ENCODE data around the gene ESR2. TPM values are rescaled to one million over a fixed set of nuclear protein-coding genes. Genes with fewer than 3 reads are reported as not detected.

Gene ESR2
- total RNA-seq, 1 donor from 2014 or later, result 0.16 TPM

DNA sequence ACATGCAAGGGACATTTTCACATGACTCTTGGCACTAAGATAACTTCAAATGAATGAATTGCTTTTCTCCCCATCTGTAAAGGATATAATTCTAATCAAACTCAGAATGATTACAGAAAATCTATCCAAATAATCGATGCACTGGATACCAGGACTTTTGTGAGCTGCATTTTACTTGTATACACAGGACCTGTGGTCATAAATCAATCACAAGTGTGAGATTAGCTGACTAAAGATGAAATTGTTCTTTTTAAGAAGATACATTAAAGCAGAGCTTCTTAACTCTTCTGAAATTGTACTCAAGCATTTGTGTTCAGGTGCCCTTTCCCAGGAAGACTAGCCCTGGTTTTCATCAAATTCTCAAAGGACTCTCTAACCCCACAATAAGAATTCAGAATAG is 66.3 kb downstream of the ESR2 start:
- Histone ChIP-seq H3K9ac (ENCODE audit: low read length) (no peak overlapping the region), H3K27ac (ENCODE audit: low read depth, low read length) (no peak overlapping the region), H3K9me3 (ENCODE audit: insufficient read depth, low read depth, low read length) (no peaks in the 10 kb centered on the region), H3K4me2 (ENCODE audit: low read length) (no peak overlapping the region), H2AFZ (ENCODE audit: low read depth, low read length) (no peak overlapping the region), H3K27me3 (ENCODE audit: insufficient read depth, low read length) (no peaks in the 10 kb centered on the region), H3K36me3 (ENCODE audit: insufficient read depth, low read length) (no peaks in the 10 kb centered on the region), H3K4me3 (ENCODE audit: insufficient read depth, low read depth, low read length) (no peak overlapping the region), H3K4me1 (ENCODE audit: insufficient read depth, low read length) (peaks cover 10% of the 10 kb centered on the region), H4K20me1 (ENCODE audit: insufficient read depth, low read length) (no peaks in the 10 kb centered on the region), H3K79me2 (ENCODE audit: insufficient read depth, low read length) (no peaks in the 10 kb centered on the region)
- H3K4me3 Mint-ChIP-seq (ENCODE audit: unreplicated experiment), result no peak overlapping the region
- DNase-seq (ENCODE audit: low read depth) (no peak), FAIRE-seq (no peak)
- TF ChIP-seq EZH2 (IDR thresholded peaks at IDR 0.05; ENCODE audit: insufficient read depth, low read length), result no peak
- TF ChIP-seq, protein P1, sequence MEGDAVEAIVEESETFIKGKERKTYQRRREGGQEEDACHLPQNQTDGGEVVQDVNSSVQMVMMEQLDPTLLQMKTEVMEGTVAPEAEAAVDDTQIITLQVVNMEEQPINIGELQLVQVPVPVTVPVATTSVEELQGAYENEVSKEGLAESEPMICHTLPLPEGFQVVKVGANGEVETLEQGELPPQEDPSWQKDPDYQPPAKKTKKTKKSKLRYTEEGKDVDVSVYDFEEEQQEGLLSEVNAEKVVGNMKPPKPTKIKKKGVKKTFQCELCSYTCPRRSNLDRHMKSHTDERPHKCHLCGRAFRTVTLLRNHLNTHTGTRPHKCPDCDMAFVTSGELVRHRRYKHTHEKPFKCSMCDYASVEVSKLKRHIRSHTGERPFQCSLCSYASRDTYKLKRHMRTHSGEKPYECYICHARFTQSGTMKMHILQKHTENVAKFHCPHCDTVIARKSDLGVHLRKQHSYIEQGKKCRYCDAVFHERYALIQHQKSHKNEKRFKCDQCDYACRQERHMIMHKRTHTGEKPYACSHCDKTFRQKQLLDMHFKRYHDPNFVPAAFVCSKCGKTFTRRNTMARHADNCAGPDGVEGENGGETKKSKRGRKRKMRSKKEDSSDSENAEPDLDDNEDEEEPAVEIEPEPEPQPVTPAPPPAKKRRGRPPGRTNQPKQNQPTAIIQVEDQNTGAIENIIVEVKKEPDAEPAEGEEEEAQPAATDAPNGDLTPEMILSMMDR (IDR thresholded peaks at IDR 0.05; ENCODE audit: insufficient read depth, low read depth, low read length), result no peak
- no peak overlapping the region for H3K27ac Mint-ChIP-seq (ENCODE audit: unreplicated experiment)
- H3K27me3 Mint-ChIP-seq (ENCODE audit: low read depth, unreplicated experiment), result peaks cover 2% of the 10 kb centered on the region
- no peaks in the 10 kb centered on the region for H3K9me3 Mint-ChIP-seq (ENCODE audit: unreplicated experiment)
- peaks cover 13% of the 10 kb centered on the region for H3K4me1 Mint-ChIP-seq (ENCODE audit: low read depth, unreplicated experiment)
- no peaks in the 10 kb centered on the region for H3K36me3 Mint-ChIP-seq (ENCODE audit: low read depth, unreplicated experiment)

DNA sequence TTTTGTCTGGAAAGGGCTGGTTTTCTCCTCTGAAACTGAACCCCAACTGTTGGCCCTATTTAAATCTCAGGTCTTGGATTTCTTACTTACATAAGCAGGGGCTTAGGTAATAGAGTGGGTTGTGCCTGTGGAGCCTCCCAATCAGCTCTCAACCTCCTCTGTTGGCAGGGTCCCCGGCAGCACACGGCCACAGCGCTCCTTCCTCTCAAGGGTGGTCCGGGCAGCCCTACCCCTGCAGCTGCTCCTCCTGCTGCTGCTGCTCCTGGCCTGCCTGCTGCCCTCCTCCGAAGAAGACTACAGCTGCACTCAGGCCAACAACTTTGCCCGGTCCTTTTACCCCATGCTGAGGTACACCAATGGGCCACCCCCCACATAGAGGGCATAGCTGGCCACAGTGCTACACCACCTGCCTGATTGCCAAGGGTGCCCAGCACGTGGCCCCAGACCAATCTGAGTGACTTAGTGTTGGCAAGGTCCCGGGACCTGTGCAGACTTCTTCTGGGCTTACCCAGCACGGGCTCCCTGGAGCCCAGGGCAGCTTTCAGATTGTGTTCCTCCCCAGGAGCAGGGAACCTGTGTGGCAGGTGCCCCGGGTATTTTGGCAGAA is 68.9 kb downstream of the ESR2 start:
- DNase-seq (ENCODE audit: low read depth) (no peak), FAIRE-seq (no peak)
- no peaks in the 10 kb centered on the region for H3K4me1 ChIP-seq (ENCODE audit: insufficient read depth, low read length)
- no peaks in the 10 kb centered on the region for H3K36me3 ChIP-seq (ENCODE audit: insufficient read depth, low read length)
- H3K4me2 ChIP-seq (ENCODE audit: low read length), result no peak overlapping the region
- TF ChIP-seq, protein P1 (IDR thresholded peaks at IDR 0.05; ENCODE audit: insufficient read depth, low read depth, low read length), result no peak
- no peak for TF ChIP-seq EZH2 (IDR thresholded peaks at IDR 0.05; ENCODE audit: insufficient read depth, low read length)
- no peaks in the 10 kb centered on the region for H3K9me3 ChIP-seq (ENCODE audit: insufficient read depth, low read depth, low read length)
- H3K9me3 Mint-ChIP-seq (ENCODE audit: unreplicated experiment), result no peaks in the 10 kb centered on the region
- H3K27me3 Mint-ChIP-seq (ENCODE audit: low read depth, unreplicated experiment), result peaks cover 4% of the 10 kb centered on the region
- H3K4me1 Mint-ChIP-seq (ENCODE audit: low read depth, unreplicated experiment), result no peaks in the 10 kb centered on the region
- H3K27me3 ChIP-seq (ENCODE audit: insufficient read depth, low read length), result no peaks in the 10 kb centered on the region
- H3K36me3 Mint-ChIP-seq (ENCODE audit: low read depth, unreplicated experiment), result no peaks in the 10 kb centered on the region
- H3K9ac ChIP-seq (ENCODE audit: low read length), result no peak overlapping the region
- no peak overlapping the region for H3K27ac Mint-ChIP-seq (ENCODE audit: unreplicated experiment)
- no peak overlapping the region for H3K4me3 ChIP-seq (ENCODE audit: insufficient read depth, low read depth, low read length)
- no peak overlapping the region for H3K27ac ChIP-seq (ENCODE audit: low read depth, low read length)
- H4K20me1 ChIP-seq (ENCODE audit: insufficient read depth, low read length), result no peaks in the 10 kb centered on the region
- no peak overlapping the region for H3K4me3 Mint-ChIP-seq (ENCODE audit: unreplicated experiment)
- H2AFZ ChIP-seq (ENCODE audit: low read depth, low read length), result no peak overlapping the region
- H3K79me2 ChIP-seq (ENCODE audit: insufficient read depth, low read length), result no peaks in the 10 kb centered on the region

DNA sequence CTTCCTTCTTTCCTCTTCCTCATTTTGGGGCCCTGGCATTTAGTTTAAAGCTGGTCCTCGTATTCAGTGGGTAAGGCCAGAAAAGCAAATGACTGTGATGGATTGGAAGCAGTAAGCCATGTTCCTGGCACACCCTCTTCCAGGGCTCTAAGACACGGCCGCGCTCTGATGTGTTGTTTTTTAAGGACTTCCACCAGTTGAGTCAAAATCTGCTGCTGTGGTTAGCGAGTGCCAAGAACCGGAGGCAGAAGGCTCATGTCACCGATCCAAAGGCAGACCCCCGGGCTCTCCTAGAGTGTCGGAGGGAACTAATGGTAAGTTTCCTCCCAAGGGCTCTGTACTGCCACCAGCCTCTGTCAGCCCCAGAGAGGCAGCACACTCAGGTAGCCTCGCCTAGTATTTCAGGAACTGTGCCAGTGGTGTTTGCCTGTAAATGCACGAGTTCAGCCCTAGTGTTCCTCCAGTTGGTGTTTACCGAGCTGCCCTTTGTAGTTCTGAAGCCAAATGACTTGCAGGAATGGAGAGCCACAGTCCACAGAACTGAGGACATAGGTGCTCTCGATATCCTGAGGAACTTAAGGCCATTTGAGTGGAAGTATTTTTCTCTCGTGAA is 72.7 kb downstream of the ESR2 start:
- TF ChIP-seq, protein P1 (IDR thresholded peaks at IDR 0.05; ENCODE audit: insufficient read depth, low read depth, low read length), result no peak
- TF ChIP-seq EZH2 (IDR thresholded peaks at IDR 0.05; ENCODE audit: insufficient read depth, low read length), result no peak
- H3K27me3 Mint-ChIP-seq (ENCODE audit: low read depth, unreplicated experiment), result peaks cover 4% of the 10 kb centered on the region

More for the DNA sequence above, 72.7 kb downstream of the ESR2 start:
- FAIRE-seq (no peak), DNase-seq (ENCODE audit: low read depth) (no peak)
- Histone ChIP-seq H3K27ac (ENCODE audit: low read depth, low read length) (no peak overlapping the region), H3K4me1 (ENCODE audit: insufficient read depth, low read length) (no peaks in the 10 kb centered on the region), H3K79me2 (ENCODE audit: insufficient read depth, low read length) (no peaks in the 10 kb centered on the region), H2AFZ (ENCODE audit: low read depth, low read length) (no peak overlapping the region), H3K36me3 (ENCODE audit: insufficient read depth, low read length) (no peaks in the 10 kb centered on the region), H3K27me3 (ENCODE audit: insufficient read depth, low read length) (no peaks in the 10 kb centered on the region), H3K9me3 (ENCODE audit: insufficient read depth, low read depth, low read length) (no peaks in the 10 kb centered on the region), H4K20me1 (ENCODE audit: insufficient read depth, low read length) (no peaks in the 10 kb centered on the region), H3K4me3 (ENCODE audit: insufficient read depth, low read depth, low read length) (no peak overlapping the region), H3K9ac (ENCODE audit: low read length) (no peak overlapping the region), H3K4me2 (ENCODE audit: low read length) (no peak overlapping the region)
- Mint-ChIP-seq H3K4me3 (ENCODE audit: unreplicated experiment) (no peak overlapping the region), H3K9me3 (ENCODE audit: unreplicated experiment) (no peaks in the 10 kb centered on the region), H3K36me3 (ENCODE audit: low read depth, unreplicated experiment) (peaks cover 2% of the 10 kb centered on the region), H3K27ac (ENCODE audit: unreplicated experiment) (no peak overlapping the region), H3K4me1 (ENCODE audit: low read depth, unreplicated experiment) (peaks cover 7% of the 10 kb centered on the region)

All from astrocyte (in vitro differentiated cells and primary cell).